ENCODE data around the gene CACNB2.

The CACNB2 gene

GRCh38 chr10:18505456-18506118 lies 365.4 kb downstream of the CACNB2 start:
- no peak for DNase-seq (ENCODE audit: low read depth in 2 of 2)

DNA sequence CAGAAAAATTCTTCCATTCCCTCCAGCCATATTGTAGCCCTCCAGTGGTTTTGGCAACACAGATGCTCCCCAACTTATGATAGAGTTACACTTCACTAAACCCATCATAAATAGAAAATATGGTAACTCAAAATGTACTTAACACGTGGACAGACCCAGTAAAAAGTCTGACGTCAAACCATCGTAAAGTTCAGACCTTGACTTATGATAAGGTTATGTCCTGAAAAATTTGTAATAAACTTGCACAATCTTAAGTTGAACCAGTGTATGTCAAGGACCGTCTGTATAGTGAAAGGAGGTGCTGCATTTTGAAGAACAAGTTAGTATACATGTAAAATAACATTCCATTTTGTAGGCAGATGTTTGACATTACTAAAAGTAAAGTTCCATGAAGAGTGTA lies 368.4 kb downstream of the CACNB2 start:
- no peak for DNase-seq (ENCODE audit: low read depth in 2 of 2)

DNA sequence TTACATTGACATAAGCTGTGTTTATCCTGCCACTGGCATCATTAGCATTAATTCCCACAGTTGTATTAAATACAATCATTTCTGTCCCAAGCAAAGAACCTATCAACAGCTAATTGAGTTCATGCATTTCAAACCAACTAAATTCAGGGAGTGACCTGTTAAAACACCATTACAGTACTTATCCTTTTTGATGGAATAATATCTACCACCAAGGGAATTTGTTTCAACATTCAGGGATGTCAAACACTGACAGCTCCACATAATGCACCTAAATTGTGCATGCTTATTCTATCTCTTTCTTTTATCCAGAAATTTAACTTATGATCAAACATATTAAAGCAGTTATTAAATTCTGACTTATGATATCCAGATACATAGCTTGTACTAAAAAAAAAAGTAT lies 374.3 kb downstream of the CACNB2 start:
- DNase-seq (ENCODE audit: low read depth in 2 of 2), result no peak

GRCh38 chr10:18516851-18517250 lies 376.6 kb downstream of the CACNB2 start:
- no peak for DNase-seq (ENCODE audit: low read depth in 2 of 2)

DNA sequence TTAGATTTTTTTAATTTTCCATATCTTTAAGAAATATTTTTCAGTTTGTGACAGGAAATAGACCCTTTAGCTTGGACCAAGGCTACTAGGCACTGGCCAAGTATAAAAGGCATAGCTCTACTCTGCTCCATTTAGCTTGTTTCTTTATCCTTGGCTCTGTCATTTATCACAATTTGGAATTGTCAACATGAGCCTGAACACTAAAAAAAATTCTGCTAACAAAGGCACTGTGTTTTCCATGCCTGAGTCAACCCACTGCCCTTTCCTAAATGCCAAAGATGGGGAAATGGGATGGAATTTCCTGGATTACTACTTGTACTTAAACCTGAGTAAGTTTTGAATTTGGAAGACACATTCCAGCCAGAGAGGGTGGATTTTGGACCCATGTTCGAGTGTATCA lies 382.8 kb downstream of the CACNB2 start:
- no peak for DNase-seq (ENCODE audit: low read depth in 2 of 2)

DNA sequence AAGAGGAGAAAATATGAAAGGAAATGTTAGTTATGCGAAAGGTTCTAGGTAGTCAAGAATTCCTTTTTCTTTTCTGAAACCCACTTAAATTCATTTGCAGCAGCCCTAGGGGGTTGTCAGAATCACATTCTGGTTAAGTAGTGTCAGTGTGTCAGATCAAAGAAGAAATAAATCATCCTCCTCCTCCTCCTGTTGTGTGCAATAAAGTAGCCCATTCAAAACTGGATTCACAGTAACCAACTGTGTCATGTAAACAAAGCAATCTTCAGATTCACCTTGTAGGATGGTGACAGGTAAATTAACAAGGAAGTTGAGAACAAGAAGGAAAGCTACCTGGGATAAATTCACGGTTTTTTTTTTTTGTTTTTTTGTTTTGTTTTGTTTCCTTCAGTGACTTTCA lies 383.6 kb downstream of the CACNB2 start:
- DNase-seq (ENCODE audit: low read depth in 2 of 2), result no peak

GRCh38 chr10:18527687-18528086 lies 387.5 kb downstream of the CACNB2 start:
- DNase-seq (ENCODE audit: low read depth in 2 of 2), result no peak

GRCh38 chr10:18528292-18528691 lies 388.1 kb downstream of the CACNB2 start:
- no peak for DNase-seq (ENCODE audit: low read depth in 2 of 2)

GRCh38 chr10:18532881-18533535 lies 392.8 kb downstream of the CACNB2 start:
- no peak for DNase-seq (ENCODE audit: low read depth in 2 of 2)

DNA sequence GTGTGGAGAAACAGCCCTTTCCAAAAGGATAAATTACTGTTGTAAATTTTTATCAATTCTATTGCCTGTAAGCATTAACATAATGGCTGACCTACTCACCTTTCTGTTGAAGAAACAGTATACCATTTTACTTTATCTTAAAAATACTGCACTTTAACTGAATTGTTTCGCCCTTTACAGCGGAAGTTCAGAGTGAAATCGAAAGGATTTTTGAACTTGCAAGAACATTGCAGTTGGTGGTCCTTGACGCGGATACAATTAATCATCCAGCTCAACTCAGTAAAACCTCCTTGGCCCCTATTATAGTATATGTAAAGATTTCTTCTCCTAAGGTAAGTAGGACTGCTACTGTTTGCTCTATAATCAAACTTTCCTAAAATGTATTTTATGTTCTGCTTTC lies 393.7 kb downstream of the CACNB2 start:
- DNase-seq (ENCODE audit: low read depth in 2 of 2), result no peak

- DNase-seq (ENCODE audit: low read depth in 2 of 2), result no peak
Measured at GRCh38 chr10:18539335-18539734, 399.1 kb downstream of the CACNB2 start.

DNA sequence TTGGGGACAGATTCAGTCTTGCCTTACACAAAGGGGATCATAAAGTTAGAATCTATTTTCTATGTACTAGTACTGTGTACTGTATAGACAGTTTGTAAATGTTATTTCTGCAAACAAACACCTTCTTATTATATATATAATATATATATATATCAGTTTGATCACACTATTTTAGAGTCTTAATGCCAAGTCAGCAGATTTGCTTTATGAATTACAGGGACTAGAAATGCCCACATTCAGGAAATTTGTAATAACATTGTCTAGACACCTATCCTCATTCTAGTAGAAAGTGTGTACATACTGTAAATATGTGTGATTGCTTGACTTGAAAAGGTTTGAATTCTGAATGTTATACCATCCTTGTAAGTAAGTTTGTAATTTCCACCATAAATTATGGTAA lies 400.0 kb downstream of the CACNB2 start:
- DNase-seq (ENCODE audit: low read depth in 2 of 2), result no peak

DNA sequence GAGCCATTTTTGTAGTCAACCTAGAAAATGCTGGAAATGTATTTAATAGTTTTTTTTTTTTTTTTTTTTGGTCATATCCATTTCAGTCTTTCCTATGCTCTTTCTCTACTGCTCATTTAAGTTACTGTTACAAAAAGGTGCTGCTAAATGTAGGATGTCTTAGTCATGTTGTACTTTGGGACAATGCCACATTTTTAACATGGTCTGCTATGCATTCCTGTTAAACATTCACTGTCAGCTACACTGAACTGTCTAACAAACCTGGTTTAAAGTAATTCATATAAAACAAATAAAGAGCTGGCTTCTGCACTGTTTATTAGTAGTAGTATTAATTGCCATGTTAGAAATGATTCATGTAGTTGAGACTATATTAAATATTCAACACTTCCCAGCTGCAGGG lies 402.6 kb downstream of the CACNB2 start:
- DNase-seq (ENCODE audit: low read depth in 2 of 2), result no peak

DNA sequence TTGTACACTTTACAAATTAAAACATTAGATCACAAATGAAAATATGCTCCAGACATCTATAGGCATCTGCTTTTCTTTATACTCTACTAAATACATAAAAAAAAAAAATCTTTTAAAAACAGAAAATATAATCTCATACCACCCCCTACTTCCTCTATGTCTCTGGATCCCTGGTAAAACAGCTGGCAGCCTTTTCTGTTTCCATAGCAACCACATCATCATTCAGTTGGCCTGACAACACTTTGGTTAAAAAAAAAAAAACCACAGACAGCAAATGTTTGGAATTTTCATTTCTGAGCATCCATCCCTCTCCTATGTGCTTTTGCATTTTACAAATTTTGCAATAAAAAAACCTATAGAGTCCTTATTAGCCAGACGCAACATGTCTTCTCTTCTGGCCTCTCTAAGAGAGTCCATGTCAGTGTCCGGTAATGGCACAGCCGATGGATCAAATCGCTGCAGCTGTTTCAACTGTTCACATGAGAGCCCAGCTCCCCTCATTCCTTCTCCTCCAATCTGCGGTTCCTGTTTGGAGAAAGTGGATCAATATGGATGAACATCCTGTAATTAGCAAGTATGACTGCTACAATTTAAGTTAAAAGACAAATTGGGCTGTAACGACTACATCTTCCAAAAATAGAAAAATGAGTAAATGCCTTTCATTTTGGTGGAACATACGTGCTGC lies 405.5 kb downstream of the CACNB2 start:
- DNase-seq (ENCODE audit: low read depth in 2 of 2), result no peak

DNA sequence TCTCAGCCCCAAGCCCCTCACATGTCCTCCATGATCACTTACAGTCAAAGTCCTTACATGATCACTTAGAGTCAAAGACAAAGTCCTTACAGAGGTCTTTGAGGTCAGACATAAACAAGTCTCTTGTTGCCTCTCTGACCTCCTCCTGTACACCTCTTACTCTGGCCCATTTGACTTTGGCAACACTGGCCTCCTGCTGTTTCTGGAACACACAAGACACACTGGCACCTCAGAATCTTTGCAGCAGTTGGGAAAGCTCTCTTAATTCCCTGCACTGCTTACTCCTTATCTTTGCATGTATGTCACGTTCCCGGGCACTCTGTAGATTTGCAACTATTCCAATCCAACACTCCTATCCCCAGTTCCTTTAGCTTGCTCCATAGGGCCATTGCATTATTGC lies 408.9 kb downstream of the CACNB2 start:
- no peak for DNase-seq (ENCODE audit: low read depth in 2 of 2)

DNA sequence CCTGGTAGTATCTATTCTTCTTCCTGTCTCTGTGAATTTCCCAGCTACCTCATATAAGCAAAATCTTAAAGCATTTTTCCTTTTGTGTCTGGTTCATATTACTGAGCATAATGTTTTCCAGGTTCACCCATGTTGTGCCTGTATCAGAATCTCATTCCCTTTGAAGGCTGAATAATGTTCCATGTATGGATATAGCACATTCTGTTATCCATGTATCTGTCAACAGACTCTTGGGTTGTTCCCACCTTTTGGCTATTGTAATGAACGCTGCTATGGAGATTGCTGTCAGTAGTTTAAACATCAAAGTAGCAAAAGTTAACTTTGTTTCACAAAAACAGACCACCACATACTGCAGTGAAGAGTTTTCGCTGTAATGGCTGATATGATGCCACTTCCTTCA lies 411.2 kb downstream of the CACNB2 start:
- DNase-seq (ENCODE audit: low read depth in 2 of 2), result no peak

DNA sequence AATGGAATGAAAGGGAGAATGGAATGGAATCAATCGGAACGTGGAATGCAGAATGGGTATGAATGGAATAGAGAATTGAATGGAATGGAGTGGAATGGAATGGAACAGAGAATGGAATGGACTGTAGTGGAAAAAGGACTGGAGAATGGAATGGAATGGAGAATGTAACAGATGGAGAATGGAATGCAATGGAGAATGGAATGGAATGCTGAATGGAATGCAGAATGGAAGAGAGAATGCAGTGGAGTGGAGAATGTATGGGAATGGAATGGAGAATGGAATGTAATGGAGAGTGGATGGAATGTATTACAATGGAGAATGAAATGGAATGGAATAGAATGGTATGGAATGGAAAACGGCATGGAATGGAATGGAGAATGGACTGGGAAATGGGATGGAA lies 414.3 kb downstream of the CACNB2 start:
- no peak for DNase-seq (ENCODE audit: low read depth in 2 of 2)

DNA sequence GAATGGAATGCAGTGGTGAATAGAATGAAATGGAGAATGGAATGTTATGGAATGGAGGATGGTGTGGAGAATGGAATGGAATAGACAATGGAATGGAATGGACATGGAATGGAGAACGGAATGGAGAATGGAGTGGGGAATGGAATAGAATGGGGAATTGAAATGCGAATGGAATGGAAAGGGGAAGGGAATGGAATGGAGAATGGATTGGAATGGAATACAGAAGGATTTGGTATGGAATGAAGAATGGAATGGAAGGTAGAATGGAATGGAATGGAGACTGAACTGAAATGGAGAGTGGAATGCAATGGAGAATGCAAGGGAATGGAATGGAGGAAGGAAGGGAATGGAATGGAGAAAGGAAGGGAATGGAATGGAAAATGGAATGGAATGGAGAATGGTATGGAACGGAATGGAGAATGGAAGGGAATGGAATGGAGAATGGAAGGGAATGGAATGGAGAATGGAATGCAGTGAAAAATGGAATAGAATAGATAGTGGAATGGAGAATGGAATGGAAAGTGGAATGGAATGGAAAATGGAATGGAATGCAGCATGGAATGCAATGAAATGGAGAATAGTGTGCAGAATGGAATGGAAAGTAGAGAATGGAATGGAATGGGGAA lies 416.4 kb downstream of the CACNB2 start:
- DNase-seq (ENCODE audit: low read depth in 2 of 2), result no peak

- DNase-seq (ENCODE audit: low read depth in 2 of 2), result no peak
Measured at GRCh38 chr10:18557960-18558359, 417.7 kb downstream of the CACNB2 start.

- no peak for DNase-seq (ENCODE audit: low read depth in 2 of 2)
Measured at GRCh38 chr10:18561861-18562551, 421.8 kb downstream of the CACNB2 start.

DNA sequence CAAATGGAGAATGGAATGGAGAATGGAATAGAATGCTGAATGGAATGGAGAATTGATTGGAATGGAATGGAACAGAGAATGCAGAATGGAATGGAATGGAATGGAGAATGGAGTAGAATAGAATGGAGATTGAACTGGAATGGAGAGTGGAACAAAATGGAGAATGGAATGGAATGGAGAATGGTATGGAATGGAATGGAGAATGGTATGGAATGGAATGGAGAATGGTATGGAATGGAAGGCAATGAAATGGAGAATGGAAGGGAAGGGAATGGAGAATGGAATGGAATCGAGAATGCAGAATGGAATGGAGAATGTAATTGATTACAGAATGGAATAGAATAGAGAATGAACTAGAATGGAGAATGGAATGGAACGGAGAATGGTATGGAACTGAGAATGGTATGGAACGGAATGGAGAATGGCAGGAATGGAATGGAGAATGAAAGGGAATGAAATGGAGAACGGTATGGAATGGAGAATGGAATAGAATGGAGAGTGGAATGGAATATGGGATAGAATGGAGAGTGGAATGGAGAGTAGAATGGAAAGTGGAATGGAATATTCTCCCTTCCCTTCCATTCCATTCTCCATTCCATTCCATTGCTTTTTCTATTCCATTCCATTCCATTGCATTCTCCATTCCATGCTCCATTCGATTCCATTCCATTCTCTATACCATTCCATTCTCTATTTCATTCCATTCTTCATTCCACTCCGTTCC lies 422.9 kb downstream of the CACNB2 start:
- no peak for DNase-seq (ENCODE audit: low read depth in 2 of 2)

DNA sequence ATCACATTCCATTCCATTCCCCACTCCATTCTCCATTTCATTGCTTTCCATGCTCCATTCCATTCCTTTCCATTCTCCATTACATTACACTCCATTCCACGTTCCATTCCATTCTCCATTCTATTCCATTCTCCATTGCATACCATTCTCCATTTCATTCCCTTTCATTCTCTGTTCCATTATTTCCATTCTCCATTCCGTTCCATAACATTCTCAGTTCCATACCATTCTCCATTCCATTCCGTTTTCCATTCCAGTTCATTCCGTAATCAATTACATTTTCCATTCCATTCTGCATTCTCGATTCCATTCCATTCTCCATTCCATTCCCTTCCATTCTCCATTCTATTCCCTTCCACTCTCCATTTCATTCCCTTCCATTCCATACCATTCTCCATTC lies 424.8 kb downstream of the CACNB2 start:
- DNase-seq (ENCODE audit: low read depth in 2 of 2), result no peak
